ENCODE results near the gene PSD.

GRCh38 chr10:102397222-102398171 lies 21.1 kb downstream of the PSD start:
- TF ChIP-seq CTCF (conservative IDR thresholded peaks at IDR 0.05) (no peak), EZH2 (IDR thresholded peaks at IDR 0.05; ENCODE audit: low read depth) (no peak)

Measured in PC-9 (cell line).